MCF 10A (cell line): Measurements from ENCODE around the gene TULP4. TPM values are rescaled to one million over a fixed set of nuclear protein-coding genes. Genes with fewer than 3 reads are reported as not detected.

Experiments
- BruUV-seq: library from RNA; stranded (reverse); fragments of 400-500 nt; replicated peaks from 2 replicates; lab custom pipeline; 2021; lab: Mats Ljungman, UMichigan
- CTCF ChIA-PET: fragments of 300-600 bp; sonication (Branson Sonifier 250); formaldehyde crosslinking; extraction: SDS; loops from one replicate; lab custom pipeline; 2021; ENCODE audit warnings: antibody characterized with exemption, inconsistent platforms; lab: Yijun Ruan, JAX
- POLR2A ChIA-PET: fragments of 300-600, 350-650 bp; sonication (Branson Sonifier 250); formaldehyde crosslinking; extraction: SDS; loops from one replicate; lab custom pipeline; 2020; ENCODE audit warnings: antibody characterized with exemption, inconsistent platforms; lab: Yijun Ruan, JAX
- DNase-seq: peaks from one replicate; pipeline ENCODE4 v3.0.0-alpha.2; 2018; ENCODE audit not compliant: unreplicated experiment
- H3K27ac Mint-ChIP-seq: one replicate; pipeline ENCODE4 v1.8.0; 2022; ENCODE audit warnings: mild to moderate bottlenecking, low read depth, mixed read lengths; ENCODE audit not compliant: unreplicated experiment
- H3K27me3 Mint-ChIP-seq: one replicate; pipeline ENCODE4 v1.8.0; 2022; ENCODE audit warnings: mixed read lengths; ENCODE audit not compliant: insufficient read depth, unreplicated experiment
- H3K36me3 Mint-ChIP-seq: one replicate; pipeline ENCODE4 v1.8.0; 2022; ENCODE audit warnings: mild to moderate bottlenecking, moderate library complexity, mixed read lengths; ENCODE audit not compliant: insufficient read depth, unreplicated experiment
- H3K4me1 Mint-ChIP-seq: one replicate; pipeline ENCODE4 v1.8.0; 2022; ENCODE audit warnings: mixed read lengths; ENCODE audit not compliant: insufficient read depth, unreplicated experiment
- H3K4me3 Mint-ChIP-seq: one replicate; pipeline ENCODE4 v1.8.0; 2022; ENCODE audit warnings: mild to moderate bottlenecking, moderate library complexity, mixed read lengths; ENCODE audit not compliant: unreplicated experiment
- H3K9me3 Mint-ChIP-seq: one replicate; pipeline ENCODE4 v1.8.0; 2022; ENCODE audit warnings: mixed read lengths; ENCODE audit not compliant: unreplicated experiment
- intact Hi-C: fragments of 100-400 bp; cut with micrococcal nuclease; formaldehyde crosslinking; loops from 2 replicates; pipeline ENCODE4 v1.14.1; 2022
- total RNA-seq: library from RNA; stranded (reverse); gene quantifications from 2 replicates; pipeline ENCODE4 v1.2.3, GENCODE V29; 2022
- TF ChIP-seq, protein P1 (sequence below): fragments of 200-600 bp; IDR thresholded peaks from one replicate; pipeline ENCODE4 v1.8.0; 2022; ENCODE audit warnings: antibody characterized with exemption, mild to moderate bottlenecking; ENCODE audit not compliant: unreplicated experiment

The TULP4 gene
- total RNA-seq, 1 experiment from 2014 or later = 64.2 TPM

DNA sequence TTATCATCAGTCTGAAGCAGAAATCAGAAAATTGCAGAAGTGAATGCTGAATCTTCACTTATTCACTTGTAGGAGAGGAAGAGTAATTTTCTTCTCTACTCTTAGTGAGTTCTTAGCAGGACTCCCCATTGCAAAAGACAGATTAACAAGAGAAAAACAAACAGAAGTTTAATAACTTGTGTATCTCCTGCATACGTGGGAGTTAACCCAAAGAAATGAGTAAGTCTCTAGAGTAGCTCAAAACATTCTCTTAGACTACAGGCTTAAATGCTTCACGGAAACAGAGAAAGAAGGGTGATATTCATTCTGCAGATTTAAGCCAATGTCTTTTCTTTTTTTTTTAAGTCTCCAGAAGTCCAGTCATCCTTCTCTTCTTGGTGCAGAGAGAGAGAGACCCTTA lies 149.7 kb downstream of the TULP4 start:
- intact Hi-C loops = no loop called here
- Mint-ChIP-seq H3K4me1 (peaks cover 5% of the 10 kb centered on the region), H3K36me3 (peaks cover 83% of the 10 kb centered on the region), H3K27ac (no peak overlapping the region), H3K9me3 (no peaks in the 10 kb centered on the region), H3K4me3 (no peak overlapping the region), H3K27me3 (no peaks in the 10 kb centered on the region)
- no TSS peak for BruUV-seq
- no peak for DNase-seq
- CTCF ChIA-PET = interaction anchor here (0.6 kb wide), 1 partner anchor 143 kb away, joined by 4 read pairs; no protein-coding TSS in a partner anchor
- POLR2A ChIA-PET = interaction anchor here (0.7 kb wide), 1 partner anchor 35 kb away, joined by 3 read pairs; no protein-coding TSS in a partner anchor
- TF ChIP-seq, protein P1, sequence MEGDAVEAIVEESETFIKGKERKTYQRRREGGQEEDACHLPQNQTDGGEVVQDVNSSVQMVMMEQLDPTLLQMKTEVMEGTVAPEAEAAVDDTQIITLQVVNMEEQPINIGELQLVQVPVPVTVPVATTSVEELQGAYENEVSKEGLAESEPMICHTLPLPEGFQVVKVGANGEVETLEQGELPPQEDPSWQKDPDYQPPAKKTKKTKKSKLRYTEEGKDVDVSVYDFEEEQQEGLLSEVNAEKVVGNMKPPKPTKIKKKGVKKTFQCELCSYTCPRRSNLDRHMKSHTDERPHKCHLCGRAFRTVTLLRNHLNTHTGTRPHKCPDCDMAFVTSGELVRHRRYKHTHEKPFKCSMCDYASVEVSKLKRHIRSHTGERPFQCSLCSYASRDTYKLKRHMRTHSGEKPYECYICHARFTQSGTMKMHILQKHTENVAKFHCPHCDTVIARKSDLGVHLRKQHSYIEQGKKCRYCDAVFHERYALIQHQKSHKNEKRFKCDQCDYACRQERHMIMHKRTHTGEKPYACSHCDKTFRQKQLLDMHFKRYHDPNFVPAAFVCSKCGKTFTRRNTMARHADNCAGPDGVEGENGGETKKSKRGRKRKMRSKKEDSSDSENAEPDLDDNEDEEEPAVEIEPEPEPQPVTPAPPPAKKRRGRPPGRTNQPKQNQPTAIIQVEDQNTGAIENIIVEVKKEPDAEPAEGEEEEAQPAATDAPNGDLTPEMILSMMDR = no peak

DNA sequence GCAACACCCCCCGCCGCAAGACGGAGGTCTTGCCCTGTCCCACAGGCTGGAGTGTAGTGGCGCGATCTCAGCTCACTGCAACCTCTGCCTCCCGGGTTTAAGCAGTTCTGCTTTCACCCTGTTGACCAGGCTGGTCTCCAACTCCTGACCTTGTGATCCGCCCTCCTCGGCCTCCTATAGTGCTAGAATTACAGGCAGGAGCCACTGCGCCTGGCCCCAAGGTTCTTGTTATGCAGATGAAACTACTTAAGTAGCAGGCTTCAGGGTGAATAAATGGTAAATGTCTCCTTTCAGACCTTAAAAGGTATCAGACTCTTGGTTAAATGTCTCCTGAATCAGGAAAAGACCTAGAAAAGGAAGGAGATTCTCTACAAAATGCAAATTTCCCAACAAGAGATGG lies 152.2 kb downstream of the TULP4 start:
- intact Hi-C loops = no loop called here
- BruUV-seq = no TSS peak
- Mint-ChIP-seq H3K27ac (no peak overlapping the region), H3K36me3 (peaks cover 79% of the 10 kb centered on the region), H3K4me3 (no peak overlapping the region), H3K9me3 (no peaks in the 10 kb centered on the region), H3K4me1 (peaks cover 5% of the 10 kb centered on the region), H3K27me3 (no peaks in the 10 kb centered on the region)
- TF ChIP-seq, protein P1 = no peak
- ChIA-PET POLR2A (interaction anchor here (0.6 kb wide), 1 partner anchor 169 kb away, joined by 4 read pairs; no protein-coding TSS in a partner anchor), CTCF (no interaction called here)
- DNase-seq = no peak

DNA sequence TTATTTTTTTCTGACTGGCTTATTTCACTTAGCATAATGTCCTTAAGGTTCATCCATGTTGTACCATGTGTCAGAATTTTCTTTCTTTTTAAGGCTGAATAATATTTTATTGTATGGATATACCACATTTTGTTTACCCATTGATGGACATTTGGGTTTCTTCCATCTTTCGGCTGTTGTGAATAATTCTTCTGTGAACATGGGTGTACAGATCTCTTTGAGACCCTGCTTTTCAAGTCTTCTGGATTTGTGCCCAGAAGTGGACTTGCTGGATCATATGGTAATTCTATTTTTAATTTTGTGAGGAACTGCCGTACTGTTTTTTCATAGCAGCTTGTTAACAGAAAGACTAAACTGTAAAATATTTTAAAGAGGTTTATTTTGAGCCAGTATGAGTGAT lies 153.0 kb downstream of the TULP4 start:
- ChIA-PET CTCF (no interaction called here), POLR2A (no interaction called here)
- Mint-ChIP-seq H3K27ac (no peak overlapping the region), H3K4me1 (peaks cover 5% of the 10 kb centered on the region), H3K27me3 (no peaks in the 10 kb centered on the region), H3K9me3 (no peaks in the 10 kb centered on the region), H3K36me3 (peaks cover 73% of the 10 kb centered on the region), H3K4me3 (no peak overlapping the region)
- intact Hi-C loops = no loop called here
- no peak for DNase-seq
- TF ChIP-seq, protein P1 = no peak
- BruUV-seq = no TSS peak

DNA sequence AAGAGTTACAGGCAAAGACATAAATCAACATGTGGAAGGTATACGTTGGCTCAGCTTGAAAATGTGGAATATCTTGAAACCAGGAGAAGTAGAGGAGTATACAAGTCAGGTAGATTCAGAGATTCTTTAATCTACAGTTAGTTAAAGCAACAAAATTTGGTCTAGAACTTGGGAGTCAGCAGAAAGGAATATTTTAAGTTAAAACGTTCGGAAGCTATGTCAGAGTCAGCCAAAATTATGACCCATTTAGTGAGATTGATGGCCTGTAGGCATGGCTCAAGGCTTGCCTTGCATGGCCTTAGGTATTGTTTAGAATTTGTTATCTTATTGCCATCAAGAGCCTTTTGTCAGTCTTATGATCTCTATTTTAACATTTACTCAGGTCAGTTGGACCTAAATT lies 153.5 kb downstream of the TULP4 start:
- no TSS peak for BruUV-seq
- no peak overlapping the region for H3K4me3 Mint-ChIP-seq
- peaks cover 72% of the 10 kb centered on the region for H3K36me3 Mint-ChIP-seq
- no peaks in the 10 kb centered on the region for H3K27me3 Mint-ChIP-seq
- no peaks in the 10 kb centered on the region for H3K9me3 Mint-ChIP-seq
- H3K4me1 Mint-ChIP-seq = peaks cover 1% of the 10 kb centered on the region
- no peak overlapping the region for H3K27ac Mint-ChIP-seq
- ChIA-PET POLR2A (no interaction called here), CTCF (no interaction called here)
- TF ChIP-seq, protein P1 = no peak
- intact Hi-C loops = no loop called here
- DNase-seq = no peak
